GM19397 (cell line): ENCODE data around the gene PRKCB.

Source experiments
- ATAC-seq: cut with Tn5 transposase; IDR thresholded peaks from one replicate; pipeline ENCODE4 v1.9.1; 2021; ENCODE audit warnings: mild to moderate bottlenecking, moderate library complexity; ENCODE audit not compliant: unreplicated experiment

The PRKCB gene

DNA sequence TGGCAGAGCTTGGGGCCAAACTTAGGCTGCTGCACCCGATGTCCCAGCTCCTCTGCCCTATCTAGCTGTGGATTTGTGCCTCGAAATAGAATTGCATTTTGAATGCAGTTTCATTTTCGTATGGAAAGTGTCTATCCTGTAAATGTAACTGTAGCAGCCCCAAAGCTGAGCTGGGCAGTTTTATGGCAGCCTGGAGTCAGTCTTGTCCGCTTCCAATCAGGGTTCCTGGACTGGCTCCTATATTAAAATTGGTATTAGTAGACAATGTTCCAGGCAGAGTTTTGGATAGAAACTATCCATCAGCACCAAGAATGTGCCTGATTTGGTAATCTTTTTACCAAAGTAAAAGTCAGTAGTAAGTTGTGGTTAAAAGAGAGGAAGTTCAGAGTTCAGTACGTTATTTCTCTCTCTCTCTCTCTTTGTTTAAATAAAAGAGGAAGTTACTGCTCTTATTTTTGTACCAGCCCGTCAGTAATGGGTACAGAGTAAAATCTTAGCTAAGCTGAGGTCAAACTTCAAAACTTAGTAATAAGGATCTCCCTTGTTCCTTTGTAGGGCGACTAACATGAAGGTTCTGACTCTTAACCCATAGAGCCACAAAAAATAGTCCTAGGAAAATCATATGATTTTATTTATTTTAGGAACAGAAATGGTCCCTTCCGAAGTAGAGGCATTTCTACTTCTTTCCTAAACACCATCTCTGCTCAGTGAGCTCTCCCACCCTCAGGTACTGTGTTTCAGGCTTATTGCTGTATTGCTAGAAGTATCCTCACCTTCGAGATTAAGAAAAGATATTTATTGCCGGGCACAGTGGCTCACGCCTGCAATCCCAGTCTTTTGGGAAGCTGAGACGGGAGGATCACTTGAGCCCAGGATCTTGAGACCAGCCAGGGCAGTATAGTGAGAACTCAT, 28.0 kb downstream of the PRKCB start:
- ATAC-seq: peak; percentile 72

DNA sequence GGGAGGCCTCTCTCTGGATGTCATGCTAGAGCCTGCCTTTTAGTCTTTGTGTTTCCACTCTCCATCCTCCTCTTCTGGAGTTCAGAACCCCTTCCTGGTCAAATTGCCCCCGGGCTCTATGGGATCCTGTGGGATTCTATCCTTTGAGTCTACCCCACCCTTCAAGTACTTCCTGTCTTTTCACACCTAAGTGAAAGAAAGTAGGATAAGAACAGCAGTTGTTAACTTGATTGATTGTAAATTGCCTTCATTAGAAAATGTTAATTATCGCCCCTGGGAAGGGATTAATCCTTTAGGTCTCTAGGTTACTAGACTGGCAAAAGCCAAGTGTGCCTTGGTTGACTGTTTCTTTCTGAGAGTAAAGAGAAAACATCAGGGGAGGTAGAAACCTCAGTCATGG, 30.1 kb downstream of the PRKCB start:
- ATAC-seq: no peak

DNA sequence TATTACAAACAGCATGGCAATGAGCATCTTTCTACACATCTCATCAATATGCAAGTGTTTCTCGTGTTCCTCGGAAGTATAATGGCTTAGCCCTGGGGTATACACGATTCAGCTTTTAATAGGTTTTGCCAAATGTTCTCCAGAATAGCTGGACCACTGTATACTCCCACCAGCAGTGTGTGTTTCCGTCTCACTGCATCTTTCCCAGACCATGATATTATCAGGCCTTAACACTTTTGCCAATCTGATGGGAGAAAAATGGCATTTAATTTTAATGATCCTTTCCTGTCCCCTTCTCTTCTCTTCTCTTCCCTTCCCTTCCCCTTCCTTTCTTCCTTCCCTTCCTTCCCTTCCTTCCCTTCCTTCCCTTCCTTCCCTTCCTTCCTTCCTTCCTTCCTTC, 30.8 kb downstream of the PRKCB start:
- no peak for ATAC-seq

DNA sequence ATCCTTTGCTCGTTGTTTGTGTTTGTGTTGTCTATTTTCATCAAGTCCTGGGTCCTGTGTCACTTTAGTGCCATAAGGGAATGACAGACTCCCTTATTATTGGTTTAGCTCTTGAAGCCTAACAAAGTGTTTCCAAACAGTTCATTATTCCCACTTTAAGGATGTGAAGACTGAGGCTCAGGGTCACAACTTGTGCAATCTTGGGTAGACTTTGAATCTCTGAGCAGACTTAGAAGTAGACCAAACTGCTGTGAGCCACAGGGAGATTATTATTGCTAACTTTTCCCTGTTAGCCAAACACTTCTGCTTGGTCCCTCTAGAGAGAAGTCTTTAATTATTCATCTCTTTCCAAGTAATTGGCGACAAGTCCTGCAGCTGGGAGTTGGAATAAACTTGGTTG, 31.8 kb downstream of the PRKCB start:
- ATAC-seq: no peak

DNA sequence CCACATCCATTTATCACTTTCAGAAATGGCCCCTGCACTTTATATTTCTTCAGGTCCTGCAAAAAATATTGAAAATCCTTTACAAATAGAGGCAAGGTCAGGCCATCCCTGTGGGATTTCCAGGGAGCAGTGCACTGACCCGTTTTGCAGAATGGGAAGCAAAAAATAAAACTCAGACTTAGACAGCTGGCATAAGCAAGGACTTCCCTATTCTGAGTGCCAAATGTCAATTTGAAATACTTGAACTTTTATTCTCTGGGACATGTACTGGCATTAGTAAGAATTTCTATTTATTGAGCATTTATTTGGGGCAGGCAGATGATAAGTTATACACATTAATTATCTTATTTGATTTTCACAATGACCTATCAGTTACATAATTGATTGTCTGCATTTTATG, 32.4 kb downstream of the PRKCB start:
- no peak for ATAC-seq

DNA sequence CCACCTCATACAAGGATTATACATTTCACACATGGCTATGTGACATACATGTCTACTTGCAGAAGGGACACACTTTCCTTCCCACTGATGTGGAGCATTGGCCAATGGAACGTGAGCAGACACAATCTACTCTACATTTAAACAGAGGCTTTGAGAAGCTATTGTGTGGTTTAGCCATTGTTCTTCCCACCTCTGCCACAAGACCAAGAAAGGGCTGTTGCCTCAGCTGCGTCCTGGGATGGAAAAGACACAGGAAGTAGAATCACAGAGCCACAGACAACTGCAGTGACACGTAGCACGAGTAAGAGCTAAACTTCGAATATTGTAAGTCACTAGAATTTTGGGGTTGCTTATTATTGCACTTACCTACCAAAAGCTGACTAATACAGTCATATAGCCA, 33.3 kb downstream of the PRKCB start:
- no peak for ATAC-seq

DNA sequence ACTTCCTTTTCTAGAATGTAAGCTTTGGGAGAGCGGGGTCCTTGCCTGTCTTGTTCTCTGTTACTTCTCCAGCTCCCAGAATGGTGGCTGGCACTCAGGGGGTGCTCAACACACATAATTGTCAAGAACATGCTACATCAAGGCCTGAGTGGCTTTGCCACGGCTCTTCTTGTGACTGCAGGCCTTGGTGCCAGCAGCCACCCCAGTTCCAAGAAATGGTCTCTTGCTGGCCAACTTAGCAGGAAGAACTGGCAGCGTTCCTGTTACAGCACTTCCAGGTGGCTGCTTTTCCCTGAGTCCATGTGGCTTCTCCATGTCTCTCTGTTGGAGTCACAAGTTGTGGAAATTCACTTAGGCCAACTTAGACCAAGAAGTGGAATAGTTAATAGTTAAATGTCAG, 36.1 kb downstream of the PRKCB start:
- no peak for ATAC-seq

DNA sequence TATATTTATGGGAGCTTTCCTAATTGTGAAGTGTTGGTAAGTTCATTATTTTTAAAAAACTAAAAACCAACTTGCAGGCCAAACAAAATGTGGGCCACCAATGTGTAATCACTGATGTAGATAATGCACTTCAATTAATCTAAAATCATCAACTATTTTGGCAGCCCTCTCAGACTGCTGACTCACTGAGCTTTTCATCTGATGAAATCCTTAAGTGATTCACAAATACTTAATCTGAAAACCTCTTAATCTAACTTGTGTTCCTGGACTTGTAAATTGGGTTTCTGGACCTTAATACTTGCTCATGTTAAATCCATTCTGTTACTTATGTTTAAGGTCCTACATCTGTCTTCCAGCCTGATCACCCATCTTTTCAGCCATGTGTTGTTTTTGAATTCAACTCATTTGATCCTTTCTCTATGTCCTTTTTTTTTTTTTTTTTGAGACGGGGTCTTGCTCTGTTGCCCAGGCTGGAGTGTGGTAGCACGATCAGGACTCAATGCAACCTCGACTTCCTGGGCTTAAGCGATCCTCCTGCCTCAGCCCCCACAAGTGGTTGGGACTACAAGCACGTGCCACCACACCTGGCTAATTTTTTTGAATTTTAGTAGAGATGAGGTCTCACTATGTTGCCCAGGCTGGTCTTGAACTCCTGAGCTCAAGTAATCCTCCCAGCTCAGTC, 39.0 kb downstream of the PRKCB start:
- ATAC-seq: no peak

DNA sequence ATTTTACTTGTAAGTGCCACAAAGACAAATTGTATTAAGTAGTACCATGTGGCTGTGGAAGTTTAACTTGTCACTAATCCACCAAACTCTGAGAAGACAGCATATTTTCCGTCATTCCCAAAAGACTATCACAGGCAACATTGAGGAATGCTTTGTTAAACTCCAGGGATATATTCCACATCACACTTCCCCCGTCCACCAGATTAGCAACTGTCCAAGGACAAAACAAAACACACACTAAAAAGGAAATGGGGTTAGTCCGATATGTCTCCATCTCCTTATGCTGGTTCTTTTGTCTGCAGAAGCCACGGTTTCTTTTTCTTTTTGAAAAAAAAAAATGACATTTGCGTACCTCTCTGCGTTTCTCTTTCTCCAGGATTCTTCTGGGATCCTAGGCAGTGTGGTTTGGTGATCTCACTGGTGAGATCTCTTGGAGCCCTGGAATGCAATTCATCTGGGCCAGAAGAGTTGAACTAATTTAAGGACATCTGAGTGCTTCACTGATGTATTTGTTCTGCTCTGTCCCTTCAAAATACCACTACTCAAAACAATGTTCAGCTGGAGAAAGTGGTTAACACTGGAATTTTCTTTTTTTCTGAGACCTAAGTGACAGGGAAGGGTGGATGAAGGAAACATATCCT, 40.6 kb downstream of the PRKCB start:
- ATAC-seq: no peak

DNA sequence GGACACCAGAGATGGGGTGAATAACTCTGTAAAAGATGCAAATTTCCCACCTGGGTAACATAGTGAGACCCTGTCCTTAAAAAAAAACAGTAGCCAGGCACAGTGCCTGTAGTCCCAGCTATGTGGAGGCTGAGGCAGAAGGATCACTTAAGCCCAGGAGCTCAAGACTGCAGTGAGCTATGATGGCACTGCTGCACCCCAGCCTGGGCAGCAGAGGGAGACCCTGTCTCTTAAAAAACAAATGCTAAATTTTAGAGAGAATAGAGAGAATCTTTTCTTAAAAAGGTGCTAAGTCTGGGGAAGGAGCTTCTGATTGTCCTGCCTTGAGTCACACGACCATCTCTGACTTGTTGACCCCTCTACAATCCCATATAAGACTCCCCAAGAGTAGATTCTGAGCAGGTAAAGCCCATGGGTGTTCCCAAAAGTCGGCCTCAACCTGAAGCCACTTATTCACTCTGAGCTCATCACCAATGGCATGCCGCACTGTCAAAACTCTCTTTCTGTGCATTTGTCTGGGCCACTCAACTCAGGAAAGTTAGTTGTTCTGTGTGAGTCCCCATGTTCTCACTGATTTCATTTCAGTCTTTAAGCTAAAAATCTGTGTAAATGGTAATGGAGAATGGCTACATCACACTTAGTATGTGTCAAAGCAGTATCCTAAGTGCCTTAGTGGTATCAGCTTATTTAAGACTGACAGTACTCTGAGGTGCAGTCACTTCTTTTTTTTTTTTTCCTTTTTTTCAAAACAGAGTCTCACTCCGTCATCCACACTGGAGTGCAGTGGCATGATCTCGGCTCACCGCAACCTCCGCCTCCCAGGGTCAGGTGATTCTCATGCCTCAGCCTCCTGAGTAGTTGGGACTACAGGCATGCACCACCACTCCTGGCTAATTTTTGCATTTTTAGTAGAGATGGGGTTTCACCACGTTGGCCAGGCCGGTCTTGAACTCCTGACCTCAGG, 41.6 kb downstream of the PRKCB start:
- ATAC-seq: no peak

DNA sequence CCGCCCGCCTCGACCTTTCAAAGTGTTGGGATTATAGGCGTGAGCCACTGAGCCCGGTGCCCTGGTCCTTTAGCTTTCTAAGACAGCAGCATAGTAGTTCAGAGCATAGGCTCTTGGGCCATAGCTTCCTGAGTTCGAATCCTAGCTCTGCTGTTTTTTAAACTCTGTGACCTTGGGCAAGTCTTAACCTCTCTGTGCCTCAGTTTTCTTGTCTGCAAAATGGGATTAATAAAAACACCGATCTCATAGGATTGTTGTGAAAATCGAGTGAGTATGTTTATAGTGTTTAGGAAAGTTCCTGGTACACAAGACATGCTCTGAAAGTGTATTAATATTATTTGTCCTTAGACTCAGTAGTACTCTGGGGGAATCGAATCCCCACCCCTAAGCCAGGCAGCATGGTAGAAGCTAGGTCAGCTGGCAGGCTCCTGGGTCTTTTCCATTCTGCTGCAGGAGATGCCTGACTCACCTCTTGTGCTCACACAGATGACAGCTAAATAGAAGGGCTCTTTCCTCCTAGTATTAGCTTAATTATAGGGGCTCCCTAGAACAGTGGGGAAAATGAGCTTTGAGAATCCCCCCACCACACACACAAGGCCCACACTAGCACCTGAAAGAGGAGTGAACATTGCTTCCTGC, 44.1 kb downstream of the PRKCB start:
- ATAC-seq: no peak

DNA sequence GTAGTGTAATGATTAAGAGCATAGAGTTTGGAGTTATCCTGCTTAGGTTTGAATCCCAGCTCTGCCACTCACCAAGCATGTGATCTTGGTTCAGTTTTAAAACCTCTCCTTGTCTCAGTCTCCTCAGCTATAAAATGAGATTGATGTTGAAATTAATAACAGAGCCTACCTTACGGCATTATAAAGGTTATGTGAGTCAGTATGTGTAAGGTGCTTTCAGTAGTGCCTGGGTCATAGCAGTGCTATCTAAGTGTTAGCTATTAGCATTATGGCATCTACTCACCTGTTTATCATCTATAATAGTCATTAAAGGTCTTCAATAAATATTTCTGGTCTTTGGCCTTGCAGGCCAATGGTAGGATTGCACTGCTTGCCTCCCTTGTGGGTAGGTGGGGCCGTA, 53.4 kb downstream of the PRKCB start:
- no peak for ATAC-seq

DNA sequence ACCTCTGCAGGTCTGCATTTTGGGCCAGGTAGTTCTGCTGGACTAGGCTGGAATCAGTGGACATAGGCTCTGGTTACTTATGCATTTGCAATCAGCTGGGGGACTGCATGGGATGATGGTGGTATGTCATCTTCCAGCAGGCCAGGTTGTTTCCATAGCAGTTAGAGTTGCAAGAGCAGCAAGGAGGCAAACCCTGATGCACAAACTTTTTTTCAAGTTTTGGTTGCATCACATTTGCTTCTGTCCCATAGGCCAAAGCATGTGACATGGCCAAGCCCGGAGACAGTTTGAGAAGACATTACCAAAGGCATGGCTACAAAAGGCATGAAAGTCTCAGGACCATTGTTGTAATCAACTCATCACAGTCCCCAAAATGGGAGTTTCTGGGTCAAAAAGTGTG, 58.2 kb downstream of the PRKCB start:
- no peak for ATAC-seq

DNA sequence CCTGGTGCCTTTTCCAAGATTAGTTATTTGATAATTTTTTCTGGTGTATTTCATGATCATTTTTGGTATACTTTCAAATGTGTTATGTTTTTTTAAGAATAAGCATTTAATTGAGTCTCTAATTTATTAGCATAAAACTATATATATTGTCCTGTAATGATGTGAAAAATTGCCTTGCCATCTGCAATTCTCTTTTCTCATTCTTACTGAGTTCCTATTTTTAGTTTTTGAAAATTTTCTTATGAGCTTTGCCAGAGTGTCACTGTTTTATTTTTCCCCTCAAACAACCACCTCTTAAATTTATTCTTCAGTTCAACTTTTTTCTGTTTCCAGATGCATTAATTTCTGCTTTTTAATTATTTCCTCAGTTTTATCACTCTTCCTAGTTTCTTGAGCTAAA, 59.3 kb downstream of the PRKCB start:
- no peak for ATAC-seq

DNA sequence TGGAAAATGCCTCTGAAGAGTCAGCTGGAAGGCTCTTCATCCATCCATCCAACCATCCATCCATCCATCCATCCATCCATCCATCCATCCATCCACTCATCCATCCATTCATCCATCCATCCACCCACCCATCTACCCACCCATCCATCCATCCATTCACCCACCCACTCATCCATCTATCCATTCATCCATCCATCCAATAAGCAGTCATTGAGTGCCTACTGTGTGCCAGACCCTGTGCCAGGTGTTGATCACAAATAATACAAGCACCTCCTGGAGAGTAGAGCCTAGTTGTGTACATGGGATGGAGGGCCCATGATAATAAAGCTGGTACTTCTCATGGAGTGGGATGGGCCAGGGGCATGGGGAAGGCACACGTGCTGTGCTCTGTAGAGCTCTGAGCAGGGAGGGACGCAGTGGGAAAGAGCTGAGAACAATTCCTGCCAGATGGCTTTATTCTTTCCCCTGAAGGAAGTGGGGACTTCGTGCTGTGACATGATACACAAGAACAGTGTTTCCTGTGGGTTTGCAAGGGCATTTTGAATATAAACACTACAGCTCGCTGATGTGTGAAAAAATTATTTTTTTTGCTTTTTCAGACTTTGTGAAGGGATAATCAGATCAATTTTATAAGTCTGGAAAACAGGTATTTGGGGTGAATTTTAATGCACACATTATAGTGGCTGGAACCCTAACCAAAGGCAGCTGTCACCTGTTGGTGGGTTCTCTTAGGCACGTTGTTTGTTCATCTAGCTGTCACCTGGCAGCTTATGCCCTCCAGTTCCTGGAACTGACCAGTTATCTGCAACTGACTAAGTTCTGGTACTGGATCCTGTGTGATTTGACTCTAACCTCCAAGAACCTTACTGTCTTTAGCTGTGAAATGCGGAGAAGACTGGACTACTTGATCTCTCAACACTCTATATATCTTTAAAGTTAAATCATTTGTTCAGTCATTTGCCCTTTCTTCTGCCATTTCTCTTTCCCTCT, 61.3 kb downstream of the PRKCB start:
- no peak for ATAC-seq

DNA sequence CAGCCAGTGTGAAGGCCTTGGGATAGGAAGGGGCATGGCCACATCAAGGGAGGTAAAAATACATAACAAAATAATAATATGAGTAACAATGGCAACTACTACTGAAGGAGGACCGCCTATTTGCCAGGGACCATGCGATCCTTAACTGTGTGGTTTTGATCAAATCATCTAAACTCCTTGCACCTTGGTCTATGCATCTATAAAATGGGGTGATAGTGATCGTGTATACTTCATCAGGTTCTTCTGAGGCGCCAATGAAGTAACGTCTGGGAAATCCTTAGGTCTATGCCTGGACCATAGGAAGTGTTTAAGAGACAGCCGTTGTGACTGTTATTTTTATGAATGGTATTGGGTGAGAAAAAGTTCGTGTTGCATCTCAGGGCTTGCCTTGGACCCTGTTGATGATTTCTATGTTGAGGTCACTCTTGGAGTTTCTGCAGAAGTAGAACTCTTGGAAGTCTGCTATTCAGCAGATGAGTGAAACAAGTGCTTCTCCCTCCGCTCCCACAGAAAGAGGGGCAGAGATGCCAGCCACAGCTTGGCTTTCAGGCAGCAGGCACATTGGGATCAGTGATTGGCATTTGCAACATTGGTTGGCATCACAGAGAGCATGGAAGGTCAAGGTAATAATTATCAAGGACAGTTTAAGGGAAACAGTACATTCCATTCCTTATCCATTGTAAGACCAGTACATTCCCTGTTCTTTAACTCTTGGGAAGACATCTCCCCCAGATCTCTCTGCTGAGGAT, 63.1 kb downstream of the PRKCB start:
- no peak for ATAC-seq

DNA sequence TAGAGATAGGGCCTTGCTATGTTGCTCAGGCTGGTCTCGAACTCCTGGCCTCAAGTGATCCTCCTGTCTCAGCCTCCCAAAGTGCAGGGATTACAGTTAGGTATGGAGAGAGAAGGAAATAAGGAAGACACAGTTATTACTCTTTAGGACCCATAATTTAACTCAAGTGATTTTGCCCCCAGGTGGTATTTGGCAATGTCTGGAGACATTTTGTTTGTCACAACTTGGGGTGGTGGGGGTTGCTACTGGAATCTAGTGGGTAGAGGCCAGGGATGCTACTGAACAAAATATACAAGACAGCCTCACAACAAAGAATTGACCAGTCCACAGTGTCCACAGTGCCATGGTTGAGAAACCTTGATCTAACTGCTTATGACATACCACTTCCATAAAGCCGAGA, 64.1 kb downstream of the PRKCB start:
- no peak for ATAC-seq

DNA sequence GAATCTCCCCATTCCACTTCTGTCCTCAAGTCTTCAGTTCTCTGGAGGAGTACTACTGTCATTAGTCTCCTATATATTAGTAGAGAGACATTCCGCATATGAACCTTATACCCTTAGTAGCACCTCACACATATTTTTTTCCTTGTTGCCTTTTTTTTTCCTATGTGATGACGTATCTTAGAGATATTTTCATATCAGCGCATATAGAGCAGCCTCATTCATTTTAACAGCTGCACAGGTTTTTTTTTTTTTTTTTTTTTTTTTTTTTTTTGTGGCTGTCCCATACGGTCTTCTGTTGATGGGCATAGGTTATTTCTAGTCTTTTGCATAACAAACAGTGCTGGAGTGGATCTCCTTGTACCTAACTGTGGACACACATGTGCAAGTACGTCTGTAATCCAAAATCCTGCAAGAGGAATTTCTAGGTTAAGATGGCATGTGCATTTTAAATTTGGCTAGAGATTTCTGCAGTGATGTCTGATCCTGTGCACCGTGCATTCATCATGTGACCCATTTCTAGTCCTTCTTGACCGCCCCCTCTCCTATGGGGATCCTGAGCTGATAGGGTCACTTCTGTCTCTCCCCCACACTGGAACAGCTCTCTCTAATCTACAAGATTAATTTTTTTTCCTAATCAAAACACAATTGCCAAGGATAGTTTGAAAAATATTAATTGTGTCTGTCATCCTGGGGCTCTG, 64.8 kb downstream of the PRKCB start:
- ATAC-seq: no peak
